Activated naive CD8-positive, alpha-beta T cell treated with anti-CD3 and anti-CD28 coated beads, Interleukin-2, amount 10 ng/mL, durations not matched to agents 7 days and 5 days (primary cell): Measurements from ENCODE around the gene SLC2A13. TPM values are rescaled to one million over a fixed set of nuclear protein-coding genes. Genes with fewer than 3 reads are reported as not detected.
A peak's percentile ranks its signal among the peaks of the same experiment; 100 is the strongest.
"Not testable (repeated sequence)": the region's sequence is repeated elsewhere in the genome, so short reads cannot be mapped to it uniquely, and the experiment has no call there.

Experiments
- ATAC-seq: fragments of 150-1000 bp; cut with Tn5 transposase; one replicate; pipeline ENCODE4 v1.10.0; 2021; ENCODE audit warnings: low read depth, moderate library complexity
- POLR2A ChIA-PET: fragments of 350-600 bp; sonication (Branson Sonifier 250); formaldehyde crosslinking; loops from one replicate; lab custom pipeline; 2021; ENCODE audit warnings: antibody characterized with exemption; lab: Charles Lee
- DNase-seq: peaks from one replicate; pipeline ENCODE4 v3.0.0; 2021
- H3K27ac Mint-ChIP-seq: one replicate; pipeline ENCODE4 v1.8.0; 2022; ENCODE audit warnings: mild to moderate bottlenecking, mixed read lengths
- H3K27me3 Mint-ChIP-seq: one replicate; pipeline ENCODE4 v1.8.0; 2022; ENCODE audit warnings: mild to moderate bottlenecking, moderate library complexity, mixed read lengths
- H3K36me3 Mint-ChIP-seq: one replicate; pipeline ENCODE4 v1.8.0; 2021; ENCODE audit warnings: mild to moderate bottlenecking, mixed read lengths
- H3K4me1 Mint-ChIP-seq: one replicate; pipeline ENCODE4 v1.8.0; 2021; ENCODE audit warnings: mixed read lengths
- H3K4me3 Mint-ChIP-seq: one replicate; pipeline ENCODE4 v1.8.0; 2022; ENCODE audit warnings: mild to moderate bottlenecking, moderate library complexity, mixed read lengths
- H3K9me3 Mint-ChIP-seq: one replicate; pipeline ENCODE4 v1.8.0; 2021; ENCODE audit warnings: mixed read lengths
- total RNA-seq, 2 experiments: library from RNA; stranded (reverse); gene quantifications; one replicate each; pipeline ENCODE4 v1.2.3, GENCODE V29; 2021

SLC2A13 gene
- total RNA-seq, 2 experiments from 2014 or later: 8.1 to 8.5 TPM

GRCh38 chr12:39772821-39773259, 333.0 kb downstream of the SLC2A13 start:
- no peaks in the 10 kb centered on the region for H3K4me1 Mint-ChIP-seq
- no peaks in the 10 kb centered on the region for H3K27me3 Mint-ChIP-seq
- peaks cover 5% of the 10 kb centered on the region for H3K36me3 Mint-ChIP-seq
- POLR2A ChIA-PET: no interaction called here
- ATAC-seq (no peak), DNase-seq (no peak)
- no peak overlapping the region for H3K4me3 Mint-ChIP-seq
- H3K9me3 Mint-ChIP-seq: no peaks in the 10 kb centered on the region
- no peak overlapping the region for H3K27ac Mint-ChIP-seq

- Mint-ChIP-seq H3K9me3 (no peaks in the 10 kb centered on the region), H3K36me3 (peaks cover 5% of the 10 kb centered on the region), H3K4me1 (no peaks in the 10 kb centered on the region), H3K4me3 (no peak overlapping the region), H3K27me3 (no peaks in the 10 kb centered on the region), H3K27ac (no peak overlapping the region)
- POLR2A ChIA-PET: no interaction called here
- ATAC-seq (no peak), DNase-seq (no peak)
Measured at GRCh38 chr12:39771456-39771855, 334.4 kb downstream of the SLC2A13 start.

- DNase-seq (no peak), ATAC-seq (peak; percentile 70)
- Mint-ChIP-seq H3K4me1 (no peaks in the 10 kb centered on the region), H3K4me3 (no peak overlapping the region), H3K27ac (no peak overlapping the region), H3K27me3 (no peaks in the 10 kb centered on the region), H3K36me3 (peaks cover 5% of the 10 kb centered on the region), H3K9me3 (no peaks in the 10 kb centered on the region)
- POLR2A ChIA-PET: no interaction called here
Measured at GRCh38 chr12:39764944-39765560, 340.8 kb downstream of the SLC2A13 start.

GRCh38 chr12:39763890-39764169, 342.1 kb downstream of the SLC2A13 start:
- no peaks in the 10 kb centered on the region for H3K36me3 Mint-ChIP-seq
- H3K9me3 Mint-ChIP-seq: no peaks in the 10 kb centered on the region
- no peak overlapping the region for H3K4me3 Mint-ChIP-seq
- H3K27me3 Mint-ChIP-seq: no peaks in the 10 kb centered on the region
- no peak for DNase-seq
- POLR2A ChIA-PET: no interaction called here
- ATAC-seq: no peak
- H3K27ac Mint-ChIP-seq: no peak overlapping the region
- no peaks in the 10 kb centered on the region for H3K4me1 Mint-ChIP-seq

GRCh38 chr12:39763071-39763889, 342.6 kb downstream of the SLC2A13 start:
- Mint-ChIP-seq H3K4me1 (no peaks in the 10 kb centered on the region), H3K36me3 (no peaks in the 10 kb centered on the region), H3K9me3 (no peaks in the 10 kb centered on the region), H3K4me3 (no peak overlapping the region), H3K27ac (no peak overlapping the region), H3K27me3 (no peaks in the 10 kb centered on the region)
- POLR2A ChIA-PET: no interaction called here
- DNase-seq (no peak), ATAC-seq (no peak)

- POLR2A ChIA-PET: no interaction called here
Measured at GRCh38 chr12:39755478-39755877, 350.4 kb downstream of the SLC2A13 start.

GRCh38 chr12:39752482-39753137, 353.3 kb downstream of the SLC2A13 start:
- H3K4me1 Mint-ChIP-seq: peaks cover 2% of the 10 kb centered on the region
- H3K9me3 Mint-ChIP-seq: peaks cover 2% of the 10 kb centered on the region
- no peaks in the 10 kb centered on the region for H3K36me3 Mint-ChIP-seq
- H3K4me3 Mint-ChIP-seq: no peak overlapping the region
- POLR2A ChIA-PET: no interaction called here
- DNase-seq (no peak), ATAC-seq (no peak)
- H3K27ac Mint-ChIP-seq: no peak overlapping the region
- peaks cover 2% of the 10 kb centered on the region for H3K27me3 Mint-ChIP-seq

More at GRCh38 chr12:39755478-39755877, 350.4 kb downstream of the SLC2A13 start:
- peaks cover 2% of the 10 kb centered on the region for H3K9me3 Mint-ChIP-seq
- peaks cover 2% of the 10 kb centered on the region for H3K4me1 Mint-ChIP-seq
- no peak overlapping the region for H3K4me3 Mint-ChIP-seq
- H3K36me3 Mint-ChIP-seq: no peaks in the 10 kb centered on the region
- no peak for ATAC-seq
- DNase-seq: no peak
- H3K27me3 Mint-ChIP-seq: no peaks in the 10 kb centered on the region
- no peak overlapping the region for H3K27ac Mint-ChIP-seq

- H3K4me1 Mint-ChIP-seq, H3K4me3 Mint-ChIP-seq, H3K36me3 Mint-ChIP-seq, POLR2A ChIA-PET, ATAC-seq, H3K27me3 Mint-ChIP-seq, DNase-seq, H3K27ac Mint-ChIP-seq, H3K9me3 Mint-ChIP-seq: not testable (repeated sequence)
Measured at GRCh38 chr12:39746151-39746550, 359.7 kb downstream of the SLC2A13 start.

GRCh38 chr12:39743655-39744054, 362.2 kb downstream of the SLC2A13 start:
- H3K4me1 Mint-ChIP-seq: no peaks in the 10 kb centered on the region
- DNase-seq (no peak), ATAC-seq (no peak)
- H3K9me3 Mint-ChIP-seq: peaks cover 7% of the 10 kb centered on the region
- H3K4me3 Mint-ChIP-seq: no peak overlapping the region
- POLR2A ChIA-PET: no interaction called here
- H3K27ac Mint-ChIP-seq: no peak overlapping the region
- H3K27me3 Mint-ChIP-seq: no peaks in the 10 kb centered on the region
- no peaks in the 10 kb centered on the region for H3K36me3 Mint-ChIP-seq

- peaks cover 9% of the 10 kb centered on the region for H3K9me3 Mint-ChIP-seq
- H3K27me3 Mint-ChIP-seq: no peaks in the 10 kb centered on the region
- H3K4me3 Mint-ChIP-seq: no peak overlapping the region
- no peaks in the 10 kb centered on the region for H3K4me1 Mint-ChIP-seq
- POLR2A ChIA-PET: no interaction called here
- DNase-seq (no peak), ATAC-seq (no peak)
- no peaks in the 10 kb centered on the region for H3K36me3 Mint-ChIP-seq
- no peak overlapping the region for H3K27ac Mint-ChIP-seq
Measured at GRCh38 chr12:39736406-39736805, 369.5 kb downstream of the SLC2A13 start.

- no peak for DNase-seq
- ATAC-seq: no peak
- H3K4me3 Mint-ChIP-seq: no peak overlapping the region
Measured at GRCh38 chr12:39723831-39724230, 382.1 kb downstream of the SLC2A13 start.

GRCh38 chr12:39722504-39722903, 383.4 kb downstream of the SLC2A13 start:
- ATAC-seq: no peak

More at GRCh38 chr12:39723831-39724230, 382.1 kb downstream of the SLC2A13 start:
- no peaks in the 10 kb centered on the region for H3K4me1 Mint-ChIP-seq
- POLR2A ChIA-PET: no interaction called here
- H3K27ac Mint-ChIP-seq: no peak overlapping the region
- peaks cover 2% of the 10 kb centered on the region for H3K27me3 Mint-ChIP-seq
- H3K36me3 Mint-ChIP-seq: no peaks in the 10 kb centered on the region
- H3K9me3 Mint-ChIP-seq: peaks cover 4% of the 10 kb centered on the region

GRCh38 chr12:39713552-39713951, 392.3 kb downstream of the SLC2A13 start:
- no peak overlapping the region for H3K4me3 Mint-ChIP-seq
- H3K27ac Mint-ChIP-seq: no peak overlapping the region
- POLR2A ChIA-PET: no interaction called here
- peaks cover 3% of the 10 kb centered on the region for H3K27me3 Mint-ChIP-seq
- no peaks in the 10 kb centered on the region for H3K4me1 Mint-ChIP-seq
- ATAC-seq (no peak), DNase-seq (no peak)
- H3K9me3 Mint-ChIP-seq: no peaks in the 10 kb centered on the region
- H3K36me3 Mint-ChIP-seq: no peaks in the 10 kb centered on the region

More at GRCh38 chr12:39722504-39722903, 383.4 kb downstream of the SLC2A13 start:
- Mint-ChIP-seq H3K4me3 (no peak overlapping the region), H3K27me3 (peaks cover 2% of the 10 kb centered on the region), H3K27ac (no peak overlapping the region), H3K36me3 (no peaks in the 10 kb centered on the region), H3K4me1 (no peaks in the 10 kb centered on the region), H3K9me3 (peaks cover 2% of the 10 kb centered on the region)
- DNase-seq: no peak
- POLR2A ChIA-PET: no interaction called here

- H3K4me3 Mint-ChIP-seq: no peak overlapping the region
- no peaks in the 10 kb centered on the region for H3K9me3 Mint-ChIP-seq
- no peaks in the 10 kb centered on the region for H3K36me3 Mint-ChIP-seq
- ATAC-seq: no peak
- POLR2A ChIA-PET: no interaction called here
- H3K4me1 Mint-ChIP-seq: no peaks in the 10 kb centered on the region
- H3K27me3 Mint-ChIP-seq: peaks cover 3% of the 10 kb centered on the region
- no peak overlapping the region for H3K27ac Mint-ChIP-seq
- DNase-seq: no peak
Measured at GRCh38 chr12:39712334-39712733, 393.5 kb downstream of the SLC2A13 start.
